H9 (cell line): ENCODE data around the gene AGBL4. TPM values are rescaled to one million over a fixed set of nuclear protein-coding genes. Genes with fewer than 3 reads are reported as not detected.

ENCODE experiments used
- DNase-seq: peaks from one replicate; pipeline ENCODE4 v3.0.0-alpha.2; 2017
- H2AFZ ChIP-seq: one replicate; pipeline ENCODE4 v1.6.1; 2013; ENCODE audit warnings: mild to moderate bottlenecking, low read length, control low read depth, moderate library complexity
- H2AK5ac ChIP-seq: 2 replicates; pipeline ENCODE4 v1.6.1; 2013; ENCODE audit warnings: low read length, control low read depth, mixed read lengths; ENCODE audit not compliant: insufficient read length
- H2BK120ac ChIP-seq: one replicate; pipeline ENCODE4 v1.6.1; 2013; ENCODE audit warnings: low read depth, mild to moderate bottlenecking, low read length, control low read depth, inconsistent platforms; ENCODE audit not compliant: poor library complexity, severe bottlenecking
- H2BK12ac ChIP-seq: 2 replicates; pipeline ENCODE4 v1.6.1; 2013; ENCODE audit warnings: low read length, control low read depth, mixed read lengths, low read depth; ENCODE audit not compliant: insufficient read length
- H2BK15ac ChIP-seq: 2 replicates; pipeline ENCODE4 v1.6.1; 2013; ENCODE audit warnings: low read depth, low read length, control low read depth
- H2BK20ac ChIP-seq: one replicate; pipeline ENCODE4 v1.6.1; 2013; ENCODE audit warnings: low read depth, mild to moderate bottlenecking, low read length, control low read depth, inconsistent platforms; ENCODE audit not compliant: poor library complexity, severe bottlenecking
- H2BK5ac ChIP-seq: 2 replicates; pipeline ENCODE4 v1.6.1; 2013; ENCODE audit warnings: low read length, control low read depth, mixed read lengths; ENCODE audit not compliant: insufficient read length
- H3K14ac ChIP-seq: 2 replicates; pipeline ENCODE4 v1.6.1; 2013; ENCODE audit warnings: low read length, control low read depth; ENCODE audit not compliant: insufficient read depth
- H3K18ac ChIP-seq: 2 replicates; pipeline ENCODE4 v1.6.1; 2013; ENCODE audit warnings: low read depth, mild to moderate bottlenecking, mixed read lengths, low read length, control low read depth; ENCODE audit not compliant: insufficient read length
- H3K23ac ChIP-seq: 2 replicates; pipeline ENCODE4 v1.6.1; 2013; ENCODE audit warnings: low read length, control low read depth, mixed read lengths, low read depth; ENCODE audit not compliant: insufficient read length
- H3K23me2 ChIP-seq: 2 replicates; pipeline ENCODE4 v1.6.1; 2013; ENCODE audit warnings: low read depth, mild to moderate bottlenecking, mixed read lengths, low read length, control low read depth; ENCODE audit not compliant: insufficient read length, poor library complexity, severe bottlenecking
- H3K27ac ChIP-seq: 2 replicates; pipeline ENCODE4 v1.5.1; 2013; ENCODE audit warnings: low read length, control low read depth, mixed read lengths, low read depth; ENCODE audit not compliant: insufficient read length
- H3K27me3 ChIP-seq: 2 replicates; pipeline ENCODE4 v1.6.1; 2013; ENCODE audit warnings: low read length, control low read depth, inconsistent platforms; ENCODE audit not compliant: insufficient read depth
- H3K4ac ChIP-seq: 2 replicates; pipeline ENCODE4 v1.6.1; 2013; ENCODE audit warnings: low read depth, mild to moderate bottlenecking, control low read depth, inconsistent platforms, low read length, moderate library complexity
- H3K4me1 ChIP-seq: 2 replicates; pipeline ENCODE4 v1.6.1; 2013; ENCODE audit warnings: low read length, control low read depth, inconsistent platforms; ENCODE audit not compliant: insufficient read depth
- H3K4me2 ChIP-seq: 2 replicates; pipeline ENCODE4 v1.6.1; 2013; ENCODE audit warnings: low read length, control low read depth, mixed read lengths; ENCODE audit not compliant: insufficient read length, insufficient read depth
- H3K56ac ChIP-seq: 2 replicates; pipeline ENCODE4 v1.6.1; 2013; ENCODE audit warnings: low read depth, mild to moderate bottlenecking, mixed read lengths, low read length, control low read depth; ENCODE audit not compliant: insufficient read length
- H3K79me1 ChIP-seq: 2 replicates; pipeline ENCODE4 v1.6.1; 2013; ENCODE audit warnings: low read depth, mild to moderate bottlenecking, moderate library complexity, low read length, control low read depth, inconsistent platforms; ENCODE audit not compliant: insufficient read depth, poor library complexity, severe bottlenecking
- H3K79me2 ChIP-seq: 2 replicates; pipeline ENCODE4 v1.6.1; 2013; ENCODE audit warnings: low read length, control low read depth, inconsistent platforms; ENCODE audit not compliant: insufficient read depth
- H3K9ac ChIP-seq: 2 replicates; pipeline ENCODE4 v1.6.1; 2013; ENCODE audit warnings: low read length, control low read depth, mixed read lengths; ENCODE audit not compliant: insufficient read length; ENCODE audit errors: extremely low read depth
- H3K9me3 ChIP-seq: one replicate; pipeline ENCODE4 v1.6.1; 2013; ENCODE audit warnings: low read depth, low read length, inconsistent platforms; ENCODE audit not compliant: control insufficient read depth
- H3T11ph ChIP-seq: one replicate; pipeline ENCODE4 v1.6.1; 2013; ENCODE audit warnings: mild to moderate bottlenecking, low read length, control low read depth, inconsistent platforms
- H4K20me1 ChIP-seq: one replicate; pipeline ENCODE4 v1.6.1; 2013; ENCODE audit not compliant: control insufficient read depth, insufficient read length, insufficient read depth
- H4K5ac ChIP-seq: 2 replicates; pipeline ENCODE4 v1.6.1; 2013; ENCODE audit warnings: low read depth, mild to moderate bottlenecking, mixed read lengths, low read length, control low read depth; ENCODE audit not compliant: insufficient read length
- H4K8ac ChIP-seq: replicated peaks from 2 replicates; pipeline ENCODE4 v1.6.1; 2013; ENCODE audit warnings: low read length, control low read depth, mixed read lengths, low read depth; ENCODE audit not compliant: insufficient read length
- H4K91ac ChIP-seq: 2 replicates; pipeline ENCODE4 v1.6.1; 2013; ENCODE audit warnings: low read depth, mild to moderate bottlenecking, moderate library complexity, mixed read lengths, low read length, control low read depth; ENCODE audit not compliant: insufficient read length
- H3K27ac Mint-ChIP-seq, 3 experiments: 2 replicates in 2 of 3; 3 replicates in 1 of 3; pipeline ENCODE4 v1.8.0; 2020 to 2021; ENCODE audit warnings: mixed read lengths in 3 of 3, mild to moderate bottlenecking in 1 of 3, moderate library complexity in 1 of 3
- H3K27me3 Mint-ChIP-seq: 2 replicates; pipeline ENCODE4 v1.8.0; 2021; ENCODE audit warnings: low read depth, mild to moderate bottlenecking, moderate library complexity, mixed read lengths
- H3K36me3 Mint-ChIP-seq, 3 experiments: 2 replicates in 2 of 3; 3 replicates in 1 of 3; pipeline ENCODE4 v1.8.0; 2020 to 2021; ENCODE audit warnings: low read depth in 3 of 3, mixed read lengths in 3 of 3; ENCODE audit not compliant: insufficient read depth in 1 of 3
- H3K4me1 Mint-ChIP-seq, 2 experiments: 2 replicates each; pipeline ENCODE4 v1.8.0; 2020; ENCODE audit warnings: mixed read lengths in 2 of 2
- H3K4me3 Mint-ChIP-seq, 2 experiments: 2 replicates in 1 of 2; 3 replicates in 1 of 2; pipeline ENCODE4 v1.8.0; 2020 to 2021; ENCODE audit warnings: mild to moderate bottlenecking in 2 of 2, mixed read lengths in 2 of 2, moderate library complexity in 1 of 2
- H3K9me3 Mint-ChIP-seq, 2 experiments: 2 replicates in 1 of 2; 3 replicates in 1 of 2; pipeline ENCODE4 v1.8.0; 2020; ENCODE audit warnings: mild to moderate bottlenecking in 2 of 2, mixed read lengths in 2 of 2, moderate library complexity in 1 of 2
- CTCF ChIP-seq: fragments of 200-600 bp; sonication (generic); conservative IDR thresholded peaks from 3 replicates; pipeline ENCODE4 v1.8.0; 2021; ENCODE audit warnings: antibody characterized with exemption, mild to moderate bottlenecking
- WGBS: extraction: QIAGEN DNeasy Blood & Tissue Kit; methylation state at CpG from one replicate; pipeline ENCODE4 v1.1.7; 2013; ENCODE audit warnings: missing lambda C conversion rate, low lambda C conversion rate, mixed read lengths; ENCODE audit not compliant: insufficient read length; ENCODE audit errors: extremely low coverage; 5-methylcytosine and 5-hydroxymethylcytosine counted together
- total RNA-seq: library from RNA; stranded (reverse); gene quantifications from 2 replicates; pipeline ENCODE4 v1.2.1, GENCODE V29; 2021

AGBL4 gene
- total RNA-seq, 1 experiment from 2014 or later: not detected

GRCh38 chr1:49606082-49606481, 417.7 kb downstream of the AGBL4 start:
- no peak overlapping the region for H2BK12ac ChIP-seq
- Mint-ChIP-seq H3K27me3 (peaks cover 3% of the 10 kb centered on the region; the same call in 1 of the 2 replicates), H3K27ac (no peak overlapping the region), H3K36me3 (peaks cover 0 to 20% (median 2%) of the 10 kb centered on the region in 3 experiments; a peak in 3 of 7 replicates), H3K9me3 (peaks cover 91 to 94% of the 10 kb centered on the region in 2 experiments), H3K4me1 (no peaks in the 10 kb centered on the region), H3K4me3 (no peak overlapping the region)
- DNase-seq: no peak
- H3K79me1 ChIP-seq: no peaks in the 10 kb centered on the region
- no peak overlapping the region for H2AK5ac ChIP-seq
- H3K4me2 ChIP-seq: no peak overlapping the region
- no peaks in the 10 kb centered on the region for H3K4me1 ChIP-seq
- no peak overlapping the region for H2BK20ac ChIP-seq
- H3K27me3 ChIP-seq: no peaks in the 10 kb centered on the region
- H4K20me1 ChIP-seq: no peaks in the 10 kb centered on the region
- no peak overlapping the region for H3K18ac ChIP-seq
- H3K9ac ChIP-seq: no peak overlapping the region
- H4K5ac ChIP-seq: no peak overlapping the region
- no peak overlapping the region for H3K23ac ChIP-seq
- no peak overlapping the region for H2BK15ac ChIP-seq
- H3K23me2 ChIP-seq: no peaks in the 10 kb centered on the region
- H2BK5ac ChIP-seq: no peak overlapping the region
- H3K27ac ChIP-seq: no peak overlapping the region
- no peak overlapping the region for H3K56ac ChIP-seq
- WGBS: no CpG with 5 or more reads among the region's 5 CpGs
- H3K4ac ChIP-seq: no peak overlapping the region
- no peak overlapping the region for H2BK120ac ChIP-seq
- H3K9me3 ChIP-seq: peaks cover 63% of the 10 kb centered on the region
- H4K91ac ChIP-seq: no peak overlapping the region
- H4K8ac ChIP-seq: no peak overlapping the region
- no peak overlapping the region for H2AFZ ChIP-seq
- H3K14ac ChIP-seq: no peak overlapping the region
- H3T11ph ChIP-seq: no peak overlapping the region
- no peaks in the 10 kb centered on the region for H3K79me2 ChIP-seq
- TF ChIP-seq CTCF: no peak
